Upper lobe of right lung (tissue), 1 donor: ENCODE data around the gene HOXB8. TPM values are rescaled to one million over a fixed set of nuclear protein-coding genes. Genes with fewer than 3 reads are reported as not detected.

ENCODE experiments used
- ATAC-seq: fragments of 200-7000 bp; cut with Tn5 transposase; one replicate; pipeline ENCODE4 v1.9.1; 2020; ENCODE audit warnings: mild to moderate bottlenecking, moderate library complexity
- DNase-seq: peaks from one replicate; pipeline ENCODE4 v3.0.0-alpha.2; 2020
- H3K27ac ChIP-seq: fragments of 200-600 bp; one replicate; pipeline ENCODE4 v1.8.0; 2022
- H3K27me3 ChIP-seq: fragments of 200-600 bp; one replicate; pipeline ENCODE4 v1.8.0; 2022; ENCODE audit warnings: mild to moderate bottlenecking
- H3K36me3 ChIP-seq: fragments of 200-600 bp; one replicate; pipeline ENCODE4 v1.8.0; 2022
- H3K4me1 ChIP-seq: fragments of 200-600 bp; one replicate; pipeline ENCODE4 v1.8.0; 2022
- H3K4me3 ChIP-seq: fragments of 200-600 bp; one replicate; pipeline ENCODE4 v1.8.0; 2022; ENCODE audit warnings: mild to moderate bottlenecking
- H3K9me3 ChIP-seq: fragments of 200-600 bp; one replicate; pipeline ENCODE4 v1.8.0; 2022
- intact Hi-C: fragments of 100-400 bp; cut with DNase I; formaldehyde crosslinking; loops from one replicate; pipeline ENCODE4 v1.11.0; 2022
- total RNA-seq: library from RNA; stranded (reverse); fragmentation: NEBNext Ultra II Directional; extraction: Animal tissue kit (Norgen Biotek cat#: 25700); gene quantifications from one replicate; pipeline ENCODE4 v1.2.1, GENCODE V29; 2021
- TF ChIP-seq, protein P1 (sequence below): fragments of 200-600 bp; IDR thresholded peaks from one replicate; pipeline ENCODE4 v1.8.0; 2022; ENCODE audit warnings: antibody characterized with exemption
- donor health status: DM: no; HTN: yes; CAD: no; lungs with severe emphysema.

The HOXB8 gene
- total RNA-seq, 1 donor from 2014 or later, result 1.0 TPM

DNA sequence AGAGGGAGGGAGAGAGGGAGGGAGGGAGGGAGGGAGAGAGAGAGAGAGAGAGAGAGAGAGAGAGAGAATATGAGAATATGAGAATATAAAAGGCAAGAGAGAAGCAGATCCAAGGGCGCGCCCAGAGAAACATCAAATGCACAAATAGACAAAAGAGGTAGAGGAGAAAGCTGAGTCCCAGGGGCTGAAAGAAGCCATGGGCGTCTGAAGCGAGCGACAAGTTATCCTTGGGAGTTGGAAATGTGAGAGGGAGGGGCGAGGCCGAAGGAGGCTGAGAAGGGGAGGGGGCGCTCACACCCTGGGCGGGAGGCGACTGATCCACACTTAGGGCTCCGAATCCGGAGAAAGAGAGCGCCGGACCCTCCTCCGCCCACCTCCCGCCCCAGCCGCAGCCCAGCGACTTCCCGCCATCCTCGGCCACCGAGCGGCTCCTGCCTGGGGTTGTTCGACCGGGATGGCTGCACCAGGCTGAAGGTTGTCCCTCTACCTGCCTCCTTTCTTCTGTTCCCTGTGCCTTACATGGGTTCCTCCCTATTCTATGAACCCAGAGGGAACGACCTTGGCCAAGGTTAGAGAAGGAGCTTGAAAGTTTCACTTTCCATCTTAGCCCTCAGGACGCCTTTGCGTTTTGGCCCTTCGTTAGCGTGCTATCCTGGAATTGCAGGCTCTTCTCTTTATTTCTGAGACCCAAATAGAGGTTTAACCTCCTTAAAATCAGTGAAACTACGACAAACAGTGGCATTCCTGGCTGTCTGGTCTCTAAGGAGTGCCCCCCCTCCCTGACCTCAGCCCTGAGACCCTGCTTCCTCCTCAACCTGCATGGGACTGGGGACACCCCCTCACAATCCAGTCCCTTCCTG lies 32.2 kb upstream of the HOXB8 start:
- TF ChIP-seq, protein P1, sequence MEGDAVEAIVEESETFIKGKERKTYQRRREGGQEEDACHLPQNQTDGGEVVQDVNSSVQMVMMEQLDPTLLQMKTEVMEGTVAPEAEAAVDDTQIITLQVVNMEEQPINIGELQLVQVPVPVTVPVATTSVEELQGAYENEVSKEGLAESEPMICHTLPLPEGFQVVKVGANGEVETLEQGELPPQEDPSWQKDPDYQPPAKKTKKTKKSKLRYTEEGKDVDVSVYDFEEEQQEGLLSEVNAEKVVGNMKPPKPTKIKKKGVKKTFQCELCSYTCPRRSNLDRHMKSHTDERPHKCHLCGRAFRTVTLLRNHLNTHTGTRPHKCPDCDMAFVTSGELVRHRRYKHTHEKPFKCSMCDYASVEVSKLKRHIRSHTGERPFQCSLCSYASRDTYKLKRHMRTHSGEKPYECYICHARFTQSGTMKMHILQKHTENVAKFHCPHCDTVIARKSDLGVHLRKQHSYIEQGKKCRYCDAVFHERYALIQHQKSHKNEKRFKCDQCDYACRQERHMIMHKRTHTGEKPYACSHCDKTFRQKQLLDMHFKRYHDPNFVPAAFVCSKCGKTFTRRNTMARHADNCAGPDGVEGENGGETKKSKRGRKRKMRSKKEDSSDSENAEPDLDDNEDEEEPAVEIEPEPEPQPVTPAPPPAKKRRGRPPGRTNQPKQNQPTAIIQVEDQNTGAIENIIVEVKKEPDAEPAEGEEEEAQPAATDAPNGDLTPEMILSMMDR, result no peak
- peak; percentile 31 for ATAC-seq
- no peaks in the 10 kb centered on the region for H3K36me3 ChIP-seq
- intact Hi-C loops, result no loop called here
- peaks cover 98% of the 10 kb centered on the region for H3K27me3 ChIP-seq
- no peaks in the 10 kb centered on the region for H3K9me3 ChIP-seq
- peak overlapping the region; percentile 46 for H3K4me3 ChIP-seq
- H3K27ac ChIP-seq, result no peak overlapping the region
- peaks cover 9% of the 10 kb centered on the region for H3K4me1 ChIP-seq
- DNase-seq, result no peak

GRCh38 chr17:48646183-48647102 lies 31.4 kb upstream of the HOXB8 start:
- Histone ChIP-seq H3K36me3 (no peaks in the 10 kb centered on the region), H3K27me3 (peaks cover 99% of the 10 kb centered on the region), H3K27ac (no peak overlapping the region), H3K4me3 (peak overlapping the region; percentile 16), H3K9me3 (no peaks in the 10 kb centered on the region), H3K4me1 (peaks cover 9% of the 10 kb centered on the region)
- ATAC-seq (peak; percentile 8), DNase-seq (no peak)
- TF ChIP-seq, protein P1, result no peak
- intact Hi-C loops, result no loop called here

- DNase-seq, result no peak
- no peak for ATAC-seq
- Histone ChIP-seq H3K4me1 (peaks cover 9% of the 10 kb centered on the region), H3K36me3 (no peaks in the 10 kb centered on the region), H3K9me3 (no peaks in the 10 kb centered on the region), H3K27ac (no peak overlapping the region), H3K27me3 (peaks cover 100% of the 10 kb centered on the region), H3K4me3 (no peak overlapping the region)
- intact Hi-C loops, result no loop called here
- TF ChIP-seq, protein P1, result no peak
Measured at GRCh38 chr17:48645639-48646182, 30.6 kb upstream of the HOXB8 start.

GRCh38 chr17:48644910-48645557 lies 29.9 kb upstream of the HOXB8 start:
- Histone ChIP-seq H3K4me3 (no peak overlapping the region), H3K4me1 (peaks cover 9% of the 10 kb centered on the region), H3K27ac (no peak overlapping the region), H3K9me3 (no peaks in the 10 kb centered on the region), H3K27me3 (peaks cover 100% of the 10 kb centered on the region), H3K36me3 (no peaks in the 10 kb centered on the region)
- ATAC-seq (no peak), DNase-seq (no peak)
- TF ChIP-seq, protein P1, result no peak
- intact Hi-C loops, result no loop called here

GRCh38 chr17:48644159-48644558 lies 29.1 kb upstream of the HOXB8 start:
- no peak overlapping the region for H3K4me3 ChIP-seq
- no peak for ATAC-seq
- intact Hi-C loops, result no loop called here
- H3K27me3 ChIP-seq, result peaks cover 100% of the 10 kb centered on the region
- peaks cover 9% of the 10 kb centered on the region for H3K4me1 ChIP-seq
- H3K27ac ChIP-seq, result no peak overlapping the region
- H3K9me3 ChIP-seq, result no peaks in the 10 kb centered on the region
- DNase-seq, result no peak
- TF ChIP-seq, protein P1, result no peak
- no peaks in the 10 kb centered on the region for H3K36me3 ChIP-seq
